Posterior cingulate gyrus (tissue), 11 donors: ENCODE measurements around the gene SORL1.
A peak's percentile ranks its signal among the peaks of the same experiment; 100 is the strongest.

Experiments
- DNase-seq, 10 donors: peaks; one replicate each; pipeline versions ENCODE4 v3.0.0 to v3.0.0-alpha.2; 2020 to 2021; ENCODE audit warnings: mixed read lengths in 3 of 10
- intact Hi-C: fragments of 100-400 bp; cut with DNase I; formaldehyde crosslinking; loops from one replicate; pipeline ENCODE4 v1.15.1; 2023

The SORL1 gene

GRCh38 chr11:121670266-121670665 lies 218.2 kb downstream of the SORL1 start:
- no peak for DNase-seq
- intact Hi-C loops, result no loop called here

- no peak for DNase-seq
- intact Hi-C loops, result no loop called here
Measured at GRCh38 chr11:121670805-121671282, 218.7 kb downstream of the SORL1 start.

- DNase-seq, result peak in 5 of 10 donors; percentile 20 to 84 (median 30)
- intact Hi-C loops, result no loop called here
Measured at GRCh38 chr11:121671283-121672168, 219.4 kb downstream of the SORL1 start.

- intact Hi-C loops, result no loop called here
- DNase-seq, result peak in 1 of 10 donors; percentile 76
Measured at GRCh38 chr11:121672630-121673487, 220.7 kb downstream of the SORL1 start.

GRCh38 chr11:121681550-121682268 lies 229.6 kb downstream of the SORL1 start:
- DNase-seq, result no peak
- intact Hi-C loops, result no loop called here
